SW 1271 (cell line): ENCODE measurements around the gene ACAA2.
"Not testable (repeated sequence)": the region's sequence is repeated elsewhere in the genome, so short reads cannot be mapped to it uniquely, and the experiment has no call there.

ENCODE experiments used
- DNase-seq, 2 experiments: peaks; one replicate each; lab custom pipeline; 2025; lab: John Stamatoyannopoulos, UW

The ACAA2 gene

DNA sequence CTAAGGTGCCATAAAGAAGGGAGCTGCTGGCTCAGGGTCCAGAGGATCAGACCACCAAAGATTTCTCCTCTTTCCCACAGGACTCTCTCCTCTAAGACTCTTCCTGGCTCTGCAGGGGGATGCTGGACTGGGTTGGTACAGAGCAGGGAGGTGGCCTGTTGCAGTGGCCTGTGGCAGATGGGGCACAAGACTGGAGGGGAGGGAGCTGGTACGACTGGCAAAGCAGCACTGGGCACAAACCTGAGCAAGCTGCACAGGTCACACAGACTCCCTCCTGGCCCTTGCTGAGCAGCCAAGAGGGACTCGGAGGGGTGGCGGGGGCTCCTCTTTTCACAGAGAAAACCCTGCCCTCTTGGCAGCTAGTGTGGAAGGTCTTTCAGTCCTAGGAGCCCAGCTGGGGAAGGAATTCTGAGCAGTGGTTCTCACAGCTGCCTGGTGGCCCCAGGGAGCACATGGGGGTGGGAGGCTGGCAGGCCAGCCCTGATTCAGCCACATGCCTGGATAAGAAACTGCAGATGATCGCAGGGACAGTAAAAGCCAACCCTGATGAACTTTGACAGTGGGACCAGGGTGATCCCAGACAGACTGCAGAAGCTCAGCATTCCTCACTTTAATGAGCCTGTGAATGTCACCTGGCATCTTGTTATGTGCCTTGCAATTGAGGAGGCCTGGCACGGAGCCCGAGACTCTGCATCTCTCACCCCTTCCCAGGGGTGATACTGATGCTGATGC is 32.5 kb upstream of the ACAA2 start:
- DNase-seq = no peak

DNA sequence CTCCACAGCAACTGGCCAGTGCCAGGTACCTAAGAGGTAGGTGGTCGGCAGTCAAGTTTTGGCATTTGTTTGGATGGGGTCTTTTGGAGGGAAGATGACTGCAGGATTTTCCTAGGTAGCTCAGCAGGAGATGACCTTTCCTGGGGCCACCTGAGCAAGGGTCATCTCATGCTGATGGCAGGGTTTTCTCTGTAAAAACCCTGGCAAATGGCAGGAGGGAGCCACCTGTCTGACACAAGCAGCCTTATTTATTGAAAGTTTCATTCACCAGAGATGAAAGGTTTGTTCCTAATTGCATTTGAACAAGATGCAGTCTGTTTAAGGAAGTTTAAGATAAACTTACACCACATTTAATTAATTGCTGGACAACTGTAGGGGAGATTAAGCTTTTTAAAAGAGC is 31.6 kb upstream of the ACAA2 start:
- no peak for DNase-seq

DNA sequence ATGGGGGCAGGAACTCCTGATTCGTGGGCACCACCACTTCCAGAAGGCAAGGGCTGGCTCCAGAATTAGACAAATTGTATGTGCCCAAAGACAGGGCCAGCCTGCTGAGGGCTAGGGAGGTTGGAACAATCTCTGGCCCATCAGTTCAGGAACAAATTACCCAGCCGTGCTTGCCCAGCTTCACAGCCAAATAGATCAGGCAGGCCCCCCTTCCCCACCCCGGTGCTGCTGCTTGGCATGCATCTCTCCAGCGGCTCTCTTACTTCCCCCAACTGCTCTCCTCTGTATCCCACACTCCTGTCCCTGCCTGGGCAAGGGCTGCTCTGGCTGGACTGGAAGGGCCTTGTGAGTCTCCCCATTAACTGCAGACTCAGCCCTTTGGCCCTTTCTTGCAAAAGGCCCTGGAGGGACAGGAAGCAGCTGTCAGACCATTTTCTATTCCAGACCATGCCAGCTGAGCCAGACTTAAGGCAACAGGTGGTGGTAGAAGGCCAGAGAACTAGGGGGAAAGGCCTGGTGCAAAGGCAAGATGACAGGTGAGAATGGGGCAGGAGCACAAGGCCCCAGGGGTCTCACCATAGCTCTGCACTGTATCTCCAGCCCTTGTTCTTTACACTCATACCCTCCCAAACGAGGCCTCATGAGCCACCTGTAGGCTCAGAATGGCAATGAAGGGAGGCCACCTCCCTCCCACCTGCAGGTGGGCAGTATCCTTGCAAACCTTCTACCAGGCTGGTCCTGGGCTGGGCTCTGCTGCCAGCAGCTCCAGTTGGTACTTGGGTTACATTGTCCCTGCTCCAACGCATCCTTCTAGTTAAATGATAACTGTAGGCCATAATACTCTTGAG is 30.7 kb upstream of the ACAA2 start:
- DNase-seq = no peak

DNA sequence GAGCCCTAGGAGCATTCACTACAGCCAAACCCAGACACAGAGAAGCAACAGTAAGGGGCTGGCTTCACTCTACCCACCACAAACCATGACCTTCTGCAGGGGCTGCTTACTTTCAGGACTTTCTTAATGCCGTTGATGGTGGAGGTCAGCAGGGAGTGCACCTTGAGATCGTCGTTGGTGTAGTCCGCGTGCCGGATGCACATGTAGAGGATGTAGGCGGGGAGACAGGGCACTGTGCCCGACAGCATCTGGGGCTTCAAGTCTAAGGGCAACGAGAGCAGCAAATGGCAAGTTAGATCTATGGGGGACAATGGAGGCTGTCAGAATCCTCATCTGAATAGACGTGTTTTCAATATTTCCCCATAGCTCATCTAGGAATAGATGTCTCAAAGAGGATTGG is 29.8 kb upstream of the ACAA2 start:
- no peak for DNase-seq

- DNase-seq = no peak
Observed at GRCh38 chr18:49842656-49843055, 29.3 kb upstream of the ACAA2 start.

DNA sequence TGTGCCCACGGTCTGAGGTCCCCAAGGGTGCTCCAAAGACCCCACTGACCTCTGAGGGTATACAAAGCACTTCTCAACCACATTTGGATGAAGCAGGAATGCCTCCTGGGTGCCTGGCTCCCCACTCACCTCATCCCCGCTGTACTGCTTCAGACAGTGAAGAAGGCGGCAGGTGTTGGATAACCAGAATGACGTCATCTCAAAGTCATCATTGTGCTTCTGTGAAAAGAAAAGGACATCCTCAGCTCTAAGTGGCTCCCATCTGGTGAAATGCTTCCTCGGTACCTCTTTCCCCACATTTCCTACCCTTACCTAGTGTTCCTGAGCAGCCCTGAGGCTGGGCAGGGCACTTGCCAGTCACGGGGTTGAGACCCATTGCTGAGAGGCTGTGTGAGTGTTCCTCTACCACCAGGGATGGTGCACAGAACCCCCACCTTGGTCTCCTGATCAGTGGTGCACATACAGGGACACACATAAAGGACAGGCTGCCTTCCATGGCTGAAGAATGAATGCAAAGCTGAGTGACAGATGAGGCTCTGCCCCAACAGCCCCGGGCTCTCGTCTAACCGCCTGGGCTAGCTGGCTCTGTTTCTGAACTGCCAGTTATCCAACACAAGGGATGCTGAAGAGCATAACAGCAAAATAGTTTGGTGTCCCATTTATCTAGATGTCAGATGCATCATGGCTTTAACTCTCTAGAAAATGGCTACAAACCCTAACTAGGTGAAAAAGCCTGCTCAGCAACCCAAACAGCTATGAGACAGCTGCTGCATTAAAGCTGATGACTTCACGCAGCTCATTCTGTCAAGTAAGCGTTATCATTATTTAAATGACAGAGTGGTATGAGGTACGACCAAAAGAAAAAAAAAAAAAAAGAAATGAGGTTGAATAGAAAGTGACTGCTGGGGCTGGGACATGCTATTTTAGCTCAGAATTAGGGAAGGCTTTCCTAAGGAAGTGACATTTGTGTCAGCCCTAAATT is 28.2 kb upstream of the ACAA2 start:
- DNase-seq = no peak

DNA sequence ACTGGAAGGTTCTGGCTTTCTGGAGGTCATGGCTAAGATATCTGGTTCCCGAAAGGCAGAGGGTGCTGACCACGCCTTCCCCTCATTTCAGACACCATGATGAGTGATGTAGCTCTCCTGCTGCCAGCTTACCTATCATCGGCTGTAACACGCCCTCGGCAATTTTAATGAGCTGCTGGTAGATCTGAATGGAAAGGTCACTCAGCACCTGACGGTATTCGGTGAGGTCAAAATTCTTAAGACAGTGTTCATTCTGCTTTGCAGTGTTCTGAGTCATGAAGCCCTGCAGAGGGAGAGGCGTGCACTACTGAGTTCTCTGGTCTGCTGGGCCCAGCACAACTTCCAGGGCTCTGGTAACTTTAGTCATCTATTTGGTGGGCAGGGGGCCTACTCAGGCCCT is 25.7 kb upstream of the ACAA2 start:
- DNase-seq = no peak

DNA sequence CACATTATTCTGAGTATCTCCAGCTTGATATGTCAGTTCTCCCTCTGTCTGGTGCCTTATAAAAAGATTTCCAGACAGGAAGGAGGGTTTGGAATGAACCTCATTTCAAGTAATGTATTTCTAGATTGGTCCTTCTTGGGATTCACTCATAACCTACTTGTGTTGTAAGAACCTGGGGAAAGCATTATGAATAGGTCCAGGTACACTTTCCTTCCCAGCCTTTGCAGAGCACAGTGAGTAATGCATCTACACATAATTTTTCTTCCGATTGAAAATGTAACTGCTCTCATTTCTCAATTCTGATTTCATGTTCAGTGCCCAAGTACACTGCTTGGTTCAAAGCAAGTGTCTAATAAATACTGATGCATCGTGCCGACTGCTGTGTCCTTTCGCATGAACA is 25.0 kb upstream of the ACAA2 start:
- DNase-seq = no peak

- no peak for DNase-seq
Observed at GRCh38 chr18:49837889-49838288, 24.6 kb upstream of the ACAA2 start.

GRCh38 chr18:49837316-49837835 is 24.0 kb upstream of the ACAA2 start:
- DNase-seq = not testable (repeated sequence)

GRCh38 chr18:49835405-49835804 is 22.1 kb upstream of the ACAA2 start:
- no peak for DNase-seq

DNA sequence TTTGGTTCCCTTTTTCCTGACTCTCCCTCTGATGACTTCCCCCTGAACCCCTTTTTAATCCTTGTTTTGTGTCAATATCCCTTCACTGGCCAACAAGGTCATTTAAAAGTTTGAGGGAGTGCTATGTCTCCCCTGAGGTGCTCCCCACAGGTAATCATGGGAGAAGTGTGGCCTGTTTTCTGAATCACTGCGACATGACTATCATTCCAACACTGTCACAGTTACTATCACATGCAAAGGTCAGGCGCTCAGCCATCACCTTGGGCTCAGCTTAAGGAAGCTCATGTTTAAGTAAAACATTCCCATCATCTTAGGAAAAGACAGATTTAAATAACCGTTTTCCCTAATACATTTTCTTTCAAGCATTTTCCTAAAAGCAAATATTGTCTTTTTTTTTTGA is 20.9 kb upstream of the ACAA2 start:
- no peak for DNase-seq

DNA sequence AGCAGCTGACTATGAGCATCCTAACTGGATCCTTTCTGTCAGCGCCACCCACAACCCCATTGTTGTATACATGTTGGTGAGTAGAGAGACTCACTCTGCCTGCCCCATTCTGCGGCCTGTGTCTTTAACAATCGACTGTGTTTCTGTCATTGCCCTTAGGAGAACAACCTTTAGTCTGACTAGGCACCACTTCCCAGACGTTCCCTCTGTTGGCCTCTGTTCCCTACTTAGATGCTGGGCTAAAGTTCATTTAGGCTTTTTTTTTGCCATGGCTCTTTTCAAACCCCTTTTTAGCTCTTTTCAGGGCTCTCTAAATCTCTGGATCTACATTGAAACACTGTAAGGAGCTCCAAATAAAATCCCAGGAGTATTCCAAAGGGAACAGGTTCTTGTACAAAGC is 20.5 kb upstream of the ACAA2 start:
- DNase-seq = no peak

DNA sequence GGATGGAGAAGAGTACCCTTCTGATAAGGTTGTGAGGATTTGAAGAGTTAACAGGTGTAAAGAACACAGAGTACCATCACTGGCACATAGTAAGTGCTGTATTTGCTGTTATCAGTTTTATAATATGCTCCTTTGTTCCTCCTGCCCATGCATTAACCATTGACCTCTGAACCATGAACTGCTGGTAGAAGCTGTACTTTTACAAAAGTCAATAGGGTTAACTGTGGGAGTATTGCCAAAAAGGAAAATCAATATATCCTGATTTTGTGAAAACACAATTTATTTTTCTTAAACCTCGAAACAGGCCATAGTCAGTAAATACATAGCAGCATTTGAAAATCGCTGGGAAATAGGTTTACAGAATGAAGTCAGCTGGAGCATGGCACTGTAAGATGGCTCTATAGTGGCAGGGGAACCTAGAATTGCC is 18.9 kb upstream of the ACAA2 start:
- no peak for DNase-seq

DNA sequence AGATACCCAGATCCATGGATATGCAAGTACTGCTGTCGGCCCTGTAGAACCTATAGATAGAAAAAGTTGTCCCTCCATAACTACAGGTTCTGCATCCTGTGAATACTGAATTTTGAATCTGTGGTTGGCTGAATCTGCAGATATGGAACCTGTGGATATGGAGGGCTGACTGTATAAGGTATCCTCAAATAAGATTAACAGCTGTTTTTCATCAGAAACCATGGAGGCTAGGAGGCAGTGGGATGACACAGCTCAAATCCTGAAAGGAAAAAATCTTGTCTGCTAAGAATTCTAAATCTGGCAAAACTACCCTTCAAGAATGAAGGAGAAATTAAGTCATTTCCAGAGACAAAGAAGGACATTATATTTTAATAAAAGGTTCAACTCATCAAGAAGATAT is 14.7 kb upstream of the ACAA2 start:
- DNase-seq = no peak

GRCh38 chr18:49819823-49820671 is 6.7 kb upstream of the ACAA2 start:
- no peak for DNase-seq

DNA sequence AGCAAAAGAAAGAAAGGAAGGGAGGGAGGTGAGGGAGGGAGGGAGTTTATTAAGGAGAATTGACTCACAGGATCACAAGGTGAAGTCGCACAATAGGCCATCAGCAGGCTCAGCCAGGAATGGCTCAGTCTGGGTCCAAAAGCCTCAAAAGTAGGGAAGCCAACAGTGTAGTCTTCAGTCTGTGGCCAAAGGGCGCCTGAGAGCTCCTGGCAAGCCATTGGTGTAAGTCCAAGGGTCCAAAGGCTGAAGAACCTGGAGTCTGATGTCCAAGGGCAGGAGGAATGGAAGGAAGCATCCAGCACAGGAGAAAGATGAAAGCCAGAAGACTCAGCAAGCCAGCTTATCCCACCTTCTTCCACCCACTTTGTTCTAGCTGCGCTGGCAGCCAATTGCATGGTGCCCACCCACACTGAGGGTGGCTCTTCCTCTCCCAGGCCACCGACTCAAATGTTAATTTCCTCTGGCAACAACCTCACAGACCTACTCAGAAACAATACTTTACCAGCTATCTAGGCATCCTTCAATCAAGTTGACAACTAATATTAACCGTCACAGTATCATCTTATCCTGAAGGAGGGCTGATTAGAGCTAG is 5.8 kb upstream of the ACAA2 start:
- no peak for DNase-seq

- DNase-seq = no peak
Observed at GRCh38 chr18:49817947-49818346, 4.6 kb upstream of the ACAA2 start.

- DNase-seq = no peak
Observed at GRCh38 chr18:49815927-49816326, 2.6 kb upstream of the ACAA2 start.

DNA sequence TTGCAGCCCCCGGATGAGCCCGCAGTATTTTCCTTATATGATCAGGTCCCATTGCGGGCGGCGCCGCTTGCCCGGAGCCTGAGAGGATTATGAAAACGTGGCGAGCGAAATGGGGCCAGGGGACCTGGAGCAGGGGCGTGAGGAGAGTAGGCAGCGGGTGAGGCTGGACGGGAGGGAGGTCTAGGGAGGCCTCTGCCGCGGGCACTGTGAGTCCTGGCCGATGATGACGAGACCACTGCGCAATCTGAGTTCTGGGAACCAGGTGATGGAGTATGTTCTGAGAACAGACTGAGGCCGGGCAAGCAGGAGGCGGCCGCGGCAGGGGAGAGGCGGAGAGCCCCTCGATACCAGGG is 790 bp upstream of the ACAA2 start:
- DNase-seq = peak in 1 of 2 experiments; percentile 48

DNA sequence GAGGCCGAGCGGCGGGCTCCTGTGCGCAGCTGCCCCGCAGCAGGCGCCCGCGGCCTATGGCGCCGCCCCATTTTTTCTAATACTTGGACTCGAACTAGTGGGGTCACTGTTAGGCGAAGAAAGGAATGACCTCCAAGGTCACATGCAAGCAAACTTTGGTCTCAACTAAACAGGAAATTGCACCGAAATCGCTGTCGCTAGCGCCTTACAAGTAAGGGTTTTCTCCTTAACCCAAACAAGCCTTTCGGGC is 339 bp downstream of the ACAA2 start:
- DNase-seq = no peak
